Measurements from ENCODE around the gene GLB1L2.

Gene GLB1L2

GRCh38 chr11:134384406-134384805 lies 52.6 kb downstream of the GLB1L2 start:
- DNase-seq (ENCODE audit: low read depth, low spot score): no peak

- DNase-seq (ENCODE audit: low read depth, low spot score): no peak
These were observed 53.4 kb downstream of the GLB1L2 start for GRCh38 chr11:134385171-134385570.

DNA sequence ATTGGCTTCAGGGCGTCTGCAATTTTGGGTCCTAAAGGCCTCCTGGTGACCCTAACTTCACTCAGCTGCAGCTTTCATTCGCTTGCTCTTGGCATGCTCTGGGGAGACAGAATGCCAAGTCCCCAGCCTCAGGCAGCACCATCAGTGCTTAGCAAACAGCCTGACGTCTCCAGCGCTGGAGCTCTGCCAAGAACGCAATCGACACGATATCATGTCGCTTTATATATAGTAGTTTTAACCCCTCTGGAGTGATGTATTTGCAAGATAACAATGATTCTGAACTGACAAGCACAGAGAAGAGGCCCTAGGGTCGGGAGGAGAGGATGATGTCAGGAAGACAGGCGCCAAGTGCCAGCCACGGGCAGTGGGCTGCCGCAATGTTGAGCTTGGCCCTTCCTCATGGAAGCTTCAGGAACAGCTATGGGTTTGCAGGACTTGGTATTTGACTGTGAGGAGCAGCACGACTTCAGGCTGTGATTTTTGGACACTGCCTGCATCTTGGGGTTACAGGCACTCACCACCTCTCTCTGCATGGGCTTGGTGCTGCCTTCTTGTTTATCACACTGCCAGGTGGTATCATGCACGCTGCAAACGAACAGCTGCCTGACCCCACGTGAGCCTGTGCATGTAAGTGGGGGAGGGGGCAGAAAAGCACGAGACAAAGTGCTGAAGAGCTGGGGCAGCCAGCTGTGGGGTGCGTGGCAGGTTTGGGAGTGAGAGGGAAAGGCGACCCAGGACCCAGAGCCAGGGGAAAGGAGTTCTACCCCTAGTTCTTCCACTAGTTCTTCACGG lies 54.2 kb downstream of the GLB1L2 start:
- DNase-seq (ENCODE audit: low read depth, low spot score): no peak

DNA sequence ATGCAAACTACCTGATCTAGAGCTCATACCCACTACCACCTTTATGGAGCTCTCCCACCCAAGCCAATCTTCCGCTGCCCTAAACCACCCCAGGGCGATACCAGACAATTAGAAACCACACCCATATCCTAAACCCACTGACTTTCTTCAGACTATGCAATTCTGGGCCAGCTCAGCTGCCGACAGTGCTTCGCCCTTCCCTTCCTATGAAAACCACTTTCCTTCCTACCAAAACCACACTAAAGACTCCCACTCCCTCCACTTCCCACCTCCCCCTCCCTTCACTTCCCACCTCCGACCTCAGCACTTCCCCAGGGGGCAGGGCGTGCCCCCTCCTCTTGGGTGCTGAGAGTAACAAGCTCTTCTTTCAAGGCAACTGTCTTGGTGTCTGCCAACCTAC lies 55.2 kb downstream of the GLB1L2 start:
- DNase-seq (ENCODE audit: low read depth, low spot score): no peak

GRCh38 chr11:134387501-134387900 lies 55.7 kb downstream of the GLB1L2 start:
- DNase-seq (ENCODE audit: low read depth, low spot score): no peak

GRCh38 chr11:134388590-134388989 lies 56.8 kb downstream of the GLB1L2 start:
- DNase-seq (ENCODE audit: low read depth, low spot score): no peak

DNA sequence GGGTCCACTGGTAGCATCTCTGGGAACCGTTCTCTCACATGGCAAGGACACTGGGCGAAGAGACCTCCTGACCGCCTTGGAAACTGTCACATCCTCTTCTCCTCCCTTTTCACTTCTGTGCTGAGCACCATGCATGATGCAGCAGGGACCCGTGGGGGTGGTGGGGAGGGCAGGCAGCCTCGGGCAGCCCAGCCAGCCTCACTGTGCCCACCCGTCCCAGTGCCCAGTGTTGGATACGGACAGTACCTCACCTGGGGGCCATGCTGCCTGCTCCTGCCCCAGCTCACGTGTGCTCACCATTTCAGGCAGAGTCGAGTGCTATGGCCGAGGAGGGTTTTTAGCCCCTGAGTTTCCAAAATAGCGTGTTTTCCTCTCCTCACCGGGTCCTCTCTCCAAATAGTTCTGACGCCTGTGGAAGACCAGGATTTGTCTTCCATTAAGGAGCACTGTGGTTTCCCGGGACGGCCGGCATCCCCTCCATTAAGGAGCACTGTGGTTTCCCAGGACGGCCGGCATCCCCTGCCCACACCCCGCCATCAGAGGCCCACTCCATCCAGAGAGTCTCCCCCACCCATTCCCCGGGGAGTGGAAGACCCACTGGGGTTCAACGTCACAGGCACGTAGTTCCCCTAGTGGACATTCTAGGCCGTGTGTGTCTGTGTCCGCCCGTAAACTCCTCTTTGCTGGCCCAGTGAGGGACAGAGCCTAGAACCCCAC lies 57.8 kb downstream of the GLB1L2 start:
- DNase-seq (ENCODE audit: low read depth, low spot score): no peak

DNA sequence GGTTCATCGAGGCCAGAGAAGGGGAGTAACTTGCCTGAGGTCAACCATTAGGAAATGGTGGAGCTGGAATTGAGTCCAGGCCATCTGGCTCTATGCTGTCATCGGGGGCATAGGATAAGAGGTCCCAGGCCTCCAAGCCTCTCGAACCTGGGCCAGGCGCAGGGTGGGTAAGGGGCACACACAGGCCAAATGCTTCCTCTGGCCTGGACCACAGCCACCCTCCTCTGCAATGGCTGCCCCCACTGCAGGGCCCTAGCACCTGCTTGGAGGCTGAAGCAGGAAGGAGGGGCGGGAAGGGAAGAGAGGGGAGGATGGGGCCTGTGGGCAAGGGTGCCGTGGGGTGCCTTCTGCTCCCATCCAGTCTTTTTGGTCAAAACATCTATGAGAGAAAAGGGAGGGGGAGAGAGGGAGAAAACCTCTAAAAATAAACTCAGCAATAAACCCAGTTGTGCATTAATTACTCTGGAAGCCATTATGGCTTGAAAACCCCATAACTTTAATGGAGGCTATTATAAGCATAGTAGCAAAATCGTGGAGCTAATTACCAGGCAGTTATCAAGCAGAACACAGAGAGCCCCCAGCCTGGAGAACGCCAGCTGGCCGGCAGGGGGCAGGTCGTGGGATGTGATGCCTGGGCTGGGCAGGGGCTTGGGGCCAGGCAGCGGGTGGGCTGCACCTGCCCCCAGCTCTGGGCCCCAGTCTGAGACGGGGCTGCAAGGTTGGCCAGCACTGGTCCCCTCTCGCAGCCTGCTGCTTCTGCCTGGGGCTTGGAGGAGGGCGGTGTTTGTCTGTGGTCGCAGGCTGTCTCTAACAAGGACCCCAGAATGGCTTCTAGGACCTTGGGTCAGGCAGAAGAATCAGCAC lies 59.1 kb downstream of the GLB1L2 start:
- no peak for DNase-seq (ENCODE audit: low read depth, low spot score)

- no peak for DNase-seq (ENCODE audit: low read depth, low spot score)
These were observed 59.9 kb downstream of the GLB1L2 start for GRCh38 chr11:134391656-134392055.

GRCh38 chr11:134392953-134393615 lies 61.3 kb downstream of the GLB1L2 start:
- DNase-seq (ENCODE audit: low read depth, low spot score): no peak

- DNase-seq (ENCODE audit: low read depth, low spot score): no peak
These were observed 61.9 kb downstream of the GLB1L2 start for GRCh38 chr11:134393638-134394037.

DNA sequence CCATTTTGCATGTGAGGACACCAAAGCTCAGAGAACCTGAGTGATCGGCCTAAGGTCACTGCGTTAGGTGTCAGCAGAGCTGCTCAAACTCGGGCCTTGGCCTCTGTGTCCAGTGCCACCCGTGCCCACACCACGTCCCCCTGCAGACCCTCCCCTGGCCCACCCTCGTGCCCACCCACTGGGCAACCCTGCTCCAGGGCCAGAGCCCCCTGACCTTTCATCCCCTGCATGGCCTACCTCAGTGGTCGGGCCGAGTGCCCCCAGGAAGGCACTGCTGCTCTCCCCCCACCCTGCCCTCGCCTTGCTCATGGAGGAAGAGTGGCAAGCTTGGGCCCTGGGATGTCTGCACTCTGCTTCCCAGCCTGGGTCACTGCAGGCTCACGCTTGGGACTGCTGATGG lies 62.5 kb downstream of the GLB1L2 start:
- no peak for DNase-seq (ENCODE audit: low read depth, low spot score)

- no peak for DNase-seq (ENCODE audit: low read depth, low spot score)
These were observed 63.2 kb downstream of the GLB1L2 start for GRCh38 chr11:134395002-134395401.

GRCh38 chr11:134397304-134398078 lies 65.7 kb downstream of the GLB1L2 start:
- no peak for DNase-seq (ENCODE audit: low read depth, low spot score)

GRCh38 chr11:134398079-134398444 lies 66.3 kb downstream of the GLB1L2 start:
- DNase-seq (ENCODE audit: low read depth, low spot score): no peak

GRCh38 chr11:134398644-134399292 lies 67.0 kb downstream of the GLB1L2 start:
- no peak for DNase-seq (ENCODE audit: low read depth, low spot score)

GRCh38 chr11:134399293-134399654 lies 67.5 kb downstream of the GLB1L2 start:
- no peak for DNase-seq (ENCODE audit: low read depth, low spot score)

DNA sequence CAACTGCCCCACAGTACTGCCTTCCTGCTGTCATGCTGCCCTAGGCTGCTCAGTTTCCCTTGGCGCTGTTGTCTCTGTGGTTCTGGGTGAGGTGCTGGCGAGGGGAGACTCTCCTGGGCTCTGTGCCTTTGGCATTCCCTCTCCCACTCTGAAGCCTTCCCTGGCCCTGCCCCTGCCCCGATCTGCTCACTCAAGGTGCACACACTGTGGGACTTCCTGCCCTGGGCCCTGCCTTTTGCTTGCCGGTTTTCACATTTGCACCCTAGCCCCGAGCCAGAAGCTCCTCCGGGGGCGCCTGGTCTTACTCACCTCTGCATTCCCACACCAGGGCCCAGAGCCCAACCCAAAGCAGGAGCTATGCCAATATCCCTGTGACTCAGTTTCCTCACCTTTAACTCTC lies 68.2 kb downstream of the GLB1L2 start:
- no peak for DNase-seq (ENCODE audit: low read depth, low spot score)

DNA sequence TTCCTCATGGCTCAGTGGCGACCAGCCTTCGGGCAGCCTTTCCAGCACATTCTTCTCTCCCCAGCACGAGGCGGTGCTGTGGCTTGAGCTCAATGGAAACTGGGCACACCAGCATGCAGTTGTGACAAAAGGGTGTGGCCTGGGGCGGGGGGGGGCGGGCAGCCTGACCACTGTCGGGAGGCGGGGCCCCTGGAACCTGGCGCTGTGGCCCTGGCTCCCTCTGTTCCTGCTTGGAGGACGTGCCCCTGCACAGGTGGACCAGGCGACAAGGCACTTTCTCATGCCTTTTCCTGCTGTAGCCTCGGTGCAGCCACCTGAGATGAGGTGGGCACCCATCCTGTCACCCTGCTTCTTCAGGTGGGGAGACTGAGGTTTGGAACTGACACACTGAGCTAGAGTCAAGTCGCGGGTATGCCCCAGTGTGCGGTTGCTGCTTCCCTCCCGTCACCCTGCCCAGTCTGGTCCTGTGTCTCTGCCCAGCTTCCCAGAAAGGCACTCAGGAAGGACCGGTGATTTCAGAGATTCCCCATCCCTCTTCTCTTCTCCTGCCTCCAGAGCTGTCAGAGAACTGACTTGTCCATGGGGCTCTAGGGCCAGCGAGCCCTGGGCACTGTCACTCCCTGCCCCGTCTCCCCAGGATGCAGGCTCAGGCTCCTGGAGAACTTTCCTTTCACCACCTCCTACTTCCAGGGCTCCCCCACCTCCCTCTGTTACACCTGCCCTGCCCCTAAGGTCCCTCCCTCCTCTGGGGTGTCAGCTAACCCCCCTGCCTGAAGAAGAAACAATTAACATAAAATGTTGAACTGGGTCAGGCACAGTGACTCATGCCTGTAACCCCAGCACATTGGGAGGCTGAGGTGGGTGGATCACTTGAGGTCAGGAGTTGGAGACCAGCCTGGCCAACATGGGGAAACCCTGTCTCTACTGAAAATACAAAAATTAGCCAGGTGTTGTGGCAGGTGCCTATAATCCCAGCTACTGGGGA lies 70.3 kb downstream of the GLB1L2 start:
- no peak for DNase-seq (ENCODE audit: low read depth, low spot score)

Measured in iPS DF 19.7 (cell line).